Subcutaneous abdominal adipose tissue (tissue), 5 donors: ENCODE data around the gene SBNO2.

Experiments
- H3K27ac ChIP-seq: one replicate; pipeline ENCODE4 v1.7.0; 2013; ENCODE audit warnings: low read depth, mild to moderate bottlenecking, inconsistent platforms, low read length, moderate library complexity
- H3K27me3 ChIP-seq, 5 donors: one replicate each; pipeline ENCODE4 v1.7.0; 2013; ENCODE audit warnings: low read length in 5 of 5, inconsistent platforms in 1 of 5; ENCODE audit not compliant: control insufficient read depth in 5 of 5, insufficient read depth in 4 of 5
- H3K36me3 ChIP-seq, 5 donors: one replicate each; pipeline ENCODE4 v1.7.0; 2013; ENCODE audit warnings: low read length in 5 of 5; ENCODE audit not compliant: control insufficient read depth in 5 of 5, insufficient read depth in 5 of 5
- H3K4me1 ChIP-seq, 5 donors: one replicate each; pipeline ENCODE4 v1.7.0; 2013; ENCODE audit warnings: low read length in 5 of 5, mild to moderate bottlenecking in 3 of 5, moderate library complexity in 1 of 5; ENCODE audit not compliant: control insufficient read depth in 5 of 5, insufficient read depth in 5 of 5
- H3K4me3 ChIP-seq, 5 donors: one replicate each; pipeline ENCODE4 v1.7.0; 2013; ENCODE audit warnings: low read length in 5 of 5, low read depth in 1 of 5
- H3K9ac ChIP-seq, 5 donors: one replicate each; pipeline ENCODE4 v1.7.0; 2013; ENCODE audit warnings: low read length in 5 of 5, mild to moderate bottlenecking in 4 of 5, moderate library complexity in 3 of 5
- H3K9me3 ChIP-seq, 5 donors: one replicate each; pipeline ENCODE4 v1.7.0; 2013; ENCODE audit warnings: low read length in 5 of 5; ENCODE audit not compliant: control insufficient read depth in 5 of 5
- donor health status: healthy.
- donor health status: healthy.
- donor health status: healthy.
- donor health status: healthy.
- donor health status: healthy.

SBNO2 gene

GRCh38 chr19:1126984-1127760 is 46.9 kb downstream of the SBNO2 start:
- peak overlapping the region in 2 of 5 donors; percentile 2 to 8 for H3K9ac ChIP-seq
- H3K4me1 ChIP-seq, result peaks cover 0 to 26% (median 15%) of the 10 kb centered on the region in 5 donors
- H3K4me3 ChIP-seq, result no peak overlapping the region
- H3K27ac ChIP-seq, result peak overlapping the region; percentile 37
- H3K36me3 ChIP-seq, result peaks cover 0 to 62% (median 54%) of the 10 kb centered on the region in 5 donors
- no peaks in the 10 kb centered on the region for H3K9me3 ChIP-seq
- no peaks in the 10 kb centered on the region for H3K27me3 ChIP-seq

DNA sequence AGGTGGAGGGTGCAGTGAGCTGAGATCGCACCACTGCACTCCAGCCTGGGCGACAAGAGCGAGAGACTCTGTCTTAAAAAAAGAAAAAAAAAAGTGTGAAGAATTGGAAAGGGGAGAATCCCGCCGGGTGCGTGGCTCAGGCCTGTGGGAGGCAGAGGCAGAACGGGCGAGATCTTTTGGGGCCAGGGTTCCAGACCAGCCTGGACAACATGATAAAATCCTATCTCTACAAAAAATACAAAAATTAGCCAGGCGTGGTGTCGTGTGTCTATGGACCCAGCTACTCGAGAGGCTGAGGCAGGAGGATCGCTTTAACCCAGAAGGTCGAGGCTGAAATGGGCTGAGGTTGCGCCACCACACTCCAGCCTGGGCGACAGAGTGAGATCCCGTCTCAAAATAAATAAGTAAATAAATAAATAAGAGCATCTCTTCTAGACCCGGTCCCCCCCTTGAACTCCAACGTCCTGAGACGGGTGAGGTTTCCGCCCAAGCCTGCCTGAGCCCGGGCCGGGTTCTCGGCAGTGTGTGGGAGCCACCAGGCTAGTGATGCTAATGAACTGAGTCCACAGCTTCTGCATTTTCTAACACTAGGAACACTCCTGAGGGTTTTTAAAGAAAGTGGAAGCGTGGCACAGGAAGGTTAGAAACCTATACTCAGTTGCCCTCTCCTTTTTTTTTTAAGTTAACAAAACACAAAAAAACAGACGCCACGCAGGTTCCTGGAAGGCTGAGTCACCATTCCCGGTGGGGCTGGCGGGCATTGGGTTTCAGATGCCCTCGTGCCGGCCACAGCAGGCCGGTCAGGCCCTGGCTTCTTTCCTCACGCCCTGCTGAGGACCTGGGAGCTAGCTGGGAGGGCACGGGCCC is 48.2 kb downstream of the SBNO2 start:
- Histone ChIP-seq H3K27ac (peak overlapping the region; percentile 37), H3K9me3 (no peaks in the 10 kb centered on the region), H3K36me3 (peaks cover 0 to 75% (median 66%) of the 10 kb centered on the region in 5 donors), H3K9ac (peak overlapping the region in 1 of 5 donors; percentile 29), H3K27me3 (no peaks in the 10 kb centered on the region), H3K4me1 (peaks cover 0 to 16% (median 3%) of the 10 kb centered on the region in 5 donors), H3K4me3 (no peak overlapping the region)

DNA sequence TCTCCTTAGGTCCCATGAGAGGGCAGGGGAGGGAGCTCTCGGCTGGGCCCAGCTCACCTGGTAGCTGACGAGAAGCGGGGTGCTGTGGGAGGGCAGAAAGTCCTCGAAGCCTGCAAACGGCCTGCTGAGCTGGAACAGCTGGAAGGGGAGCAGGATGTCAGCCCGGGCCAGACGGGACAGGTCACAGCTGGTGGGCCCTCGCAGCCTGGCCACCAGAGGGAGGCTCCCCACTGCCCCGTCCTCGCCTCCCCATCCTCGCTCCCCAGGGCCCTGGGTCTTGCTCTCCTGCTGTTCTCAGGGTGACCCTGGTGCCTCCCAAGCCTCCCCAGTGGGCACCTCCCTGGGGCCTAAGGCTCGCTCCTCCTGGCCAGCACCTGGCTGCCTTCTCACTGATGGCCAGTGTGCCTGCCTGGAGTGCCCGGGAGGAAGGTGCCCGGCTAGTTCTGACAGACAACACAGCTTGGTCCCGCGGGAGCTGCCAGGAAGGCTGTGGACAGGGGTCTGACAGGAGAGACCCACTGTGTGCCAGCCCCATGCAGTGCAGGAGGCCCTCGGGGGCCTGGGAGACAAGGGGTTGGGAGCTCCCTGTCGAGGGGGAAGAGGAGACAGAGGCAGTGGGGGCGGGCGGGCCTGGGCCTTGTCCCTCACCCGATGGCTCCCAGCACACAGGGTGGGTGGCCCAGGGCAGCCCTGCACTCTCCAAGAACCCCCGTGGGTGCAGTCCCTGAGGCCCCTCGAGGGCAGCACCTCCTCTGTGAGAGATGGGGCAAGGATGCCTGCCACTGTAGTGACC is 50.0 kb downstream of the SBNO2 start:
- H3K36me3 ChIP-seq, result peaks cover 0 to 91% (median 82%) of the 10 kb centered on the region in 5 donors
- no peak overlapping the region for H3K9ac ChIP-seq
- no peaks in the 10 kb centered on the region for H3K9me3 ChIP-seq
- no peak overlapping the region for H3K4me3 ChIP-seq
- no peaks in the 10 kb centered on the region for H3K4me1 ChIP-seq
- H3K27ac ChIP-seq, result no peak overlapping the region
- no peaks in the 10 kb centered on the region for H3K27me3 ChIP-seq

GRCh38 chr19:1123381-1123780 is 50.7 kb downstream of the SBNO2 start:
- no peaks in the 10 kb centered on the region for H3K4me1 ChIP-seq
- H3K27ac ChIP-seq, result no peak overlapping the region
- peaks cover 0 to 96% (median 88%) of the 10 kb centered on the region in 5 donors for H3K36me3 ChIP-seq
- no peak overlapping the region for H3K9ac ChIP-seq
- H3K27me3 ChIP-seq, result no peaks in the 10 kb centered on the region
- H3K4me3 ChIP-seq, result no peak overlapping the region
- no peaks in the 10 kb centered on the region for H3K9me3 ChIP-seq

GRCh38 chr19:1122972-1123363 is 51.1 kb downstream of the SBNO2 start:
- H3K27me3 ChIP-seq, result no peaks in the 10 kb centered on the region
- no peak overlapping the region for H3K27ac ChIP-seq
- no peaks in the 10 kb centered on the region for H3K9me3 ChIP-seq
- H3K4me1 ChIP-seq, result no peaks in the 10 kb centered on the region
- no peak overlapping the region for H3K9ac ChIP-seq
- H3K36me3 ChIP-seq, result peaks cover 0 to 97% (median 89%) of the 10 kb centered on the region in 5 donors
- no peak overlapping the region for H3K4me3 ChIP-seq

DNA sequence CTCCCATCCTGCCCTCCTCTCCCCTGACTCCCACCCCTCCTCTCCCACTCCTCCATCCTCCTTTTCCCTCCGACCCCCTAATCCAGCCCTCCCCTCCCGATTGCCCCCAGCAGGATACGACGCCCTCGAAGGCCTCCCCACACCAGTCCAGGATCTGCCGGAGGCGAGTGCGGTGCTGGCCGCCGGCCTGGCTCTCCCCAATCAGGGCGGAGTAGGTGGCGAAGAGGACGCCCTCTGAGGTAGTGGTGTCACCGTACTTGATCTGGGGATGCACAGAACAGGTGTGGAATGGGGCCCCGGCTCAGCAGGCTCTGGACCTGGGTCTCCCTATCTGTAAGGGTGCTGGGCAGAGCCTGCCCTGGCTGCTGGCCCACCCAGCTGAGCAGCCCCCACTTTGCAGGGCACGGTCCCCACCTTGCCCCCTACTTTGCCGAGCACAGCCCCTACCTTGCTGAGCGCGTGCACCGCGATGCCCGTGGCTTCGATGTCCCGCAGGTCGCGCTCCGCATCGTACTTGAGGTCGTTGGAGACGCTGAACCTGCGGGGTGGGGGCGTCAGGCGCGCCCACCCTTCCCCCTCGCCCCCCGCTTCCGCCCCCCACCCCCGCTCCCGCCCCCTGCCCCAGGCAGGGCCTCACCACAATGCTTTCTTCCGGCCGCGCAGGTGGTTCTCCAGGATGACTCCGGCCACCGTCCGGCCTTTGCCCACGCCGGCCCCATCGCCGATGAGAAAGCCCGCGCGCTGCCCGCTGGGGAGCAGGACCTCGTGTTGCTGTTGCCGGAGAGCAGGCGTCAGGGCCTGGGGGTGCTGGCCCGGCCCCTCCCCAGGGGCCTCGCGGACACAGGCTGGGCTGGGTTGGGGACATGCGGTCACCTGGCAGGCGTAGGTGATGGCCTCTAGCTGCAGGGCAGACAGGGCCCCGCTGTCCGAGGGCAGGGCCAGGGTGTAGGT is 51.8 kb downstream of the SBNO2 start:
- Histone ChIP-seq H3K27me3 (no peaks in the 10 kb centered on the region), H3K4me3 (no peak overlapping the region), H3K36me3 (peaks cover 0 to 97% (median 90%) of the 10 kb centered on the region in 5 donors), H3K27ac (no peak overlapping the region), H3K4me1 (no peaks in the 10 kb centered on the region), H3K9me3 (no peaks in the 10 kb centered on the region), H3K9ac (no peak overlapping the region)

DNA sequence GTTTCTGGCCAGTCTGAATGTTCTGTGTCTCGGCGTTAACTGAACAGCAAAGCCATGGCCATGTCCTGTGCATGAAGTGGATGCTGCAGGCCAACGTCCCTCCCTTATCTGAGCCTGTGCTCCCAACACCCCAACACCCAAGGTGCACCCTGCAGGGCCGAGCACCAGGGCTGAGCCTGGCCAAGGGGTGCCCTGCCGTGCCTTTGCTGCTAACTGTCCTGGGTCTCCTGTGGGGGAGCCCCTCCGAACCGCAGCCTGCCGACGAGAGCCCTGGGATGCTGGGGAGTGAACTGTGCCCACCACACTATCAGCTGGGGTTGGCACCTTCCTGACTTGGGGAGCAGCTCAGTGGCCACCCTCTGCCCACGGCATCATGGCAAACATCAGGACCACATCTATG is 52.7 kb downstream of the SBNO2 start:
- peaks cover 0 to 97% (median 90%) of the 10 kb centered on the region in 5 donors for H3K36me3 ChIP-seq
- H3K27me3 ChIP-seq, result no peaks in the 10 kb centered on the region
- H3K9ac ChIP-seq, result no peak overlapping the region
- no peak overlapping the region for H3K4me3 ChIP-seq
- no peak overlapping the region for H3K27ac ChIP-seq
- H3K9me3 ChIP-seq, result no peaks in the 10 kb centered on the region
- H3K4me1 ChIP-seq, result no peaks in the 10 kb centered on the region

- Histone ChIP-seq H3K9me3 (no peaks in the 10 kb centered on the region), H3K27me3 (no peaks in the 10 kb centered on the region), H3K9ac (no peak overlapping the region), H3K4me3 (no peak overlapping the region), H3K27ac (no peak overlapping the region), H3K36me3 (peaks cover 0 to 92% (median 83%) of the 10 kb centered on the region in 5 donors), H3K4me1 (no peaks in the 10 kb centered on the region)
Observed at GRCh38 chr19:1119475-1120217, 54.4 kb downstream of the SBNO2 start.
